ENCODE data around the gene EGFLAM.

EGFLAM gene

GRCh38 chr5:38226091-38226490, 32.3 kb upstream of the EGFLAM start:
- no peak for DNase-seq
- Histone ChIP-seq H3K4me3 (ENCODE audit: low read depth, low read length) (no peak overlapping the region), H3K4me1 (no peaks in the 10 kb centered on the region; the same call in 1 of the 2 replicates), H3K9me3 (no peaks in the 10 kb centered on the region), H3K36me3 (no peaks in the 10 kb centered on the region), H3K27me3 (no peaks in the 10 kb centered on the region)
- no peak for TF ChIP-seq CTCF (IDR thresholded peaks at IDR 0.05; ENCODE audit: low read depth, low read length)

DNA sequence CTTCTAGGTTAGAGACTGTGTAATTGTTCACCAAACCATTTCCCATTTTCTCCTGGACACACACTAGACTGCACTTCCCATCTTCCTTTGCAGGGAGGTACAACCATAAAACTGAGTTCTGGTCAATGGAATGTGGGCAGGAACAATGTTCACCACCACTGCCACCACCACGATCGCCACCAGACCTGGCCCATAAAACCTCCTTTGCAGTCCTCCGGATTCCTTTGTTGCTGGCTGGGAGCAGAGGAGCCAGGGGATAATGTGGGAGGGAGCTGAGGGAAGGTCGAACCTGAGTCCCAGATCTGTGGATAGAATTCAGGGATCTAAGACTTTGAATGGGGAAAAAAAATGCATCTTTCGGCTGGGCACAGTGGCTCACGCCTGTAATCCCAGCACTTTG, 29.4 kb upstream of the EGFLAM start:
- H3K27me3 ChIP-seq, result no peaks in the 10 kb centered on the region
- no peak for DNase-seq
- H3K9me3 ChIP-seq, result no peaks in the 10 kb centered on the region
- TF ChIP-seq CTCF (IDR thresholded peaks at IDR 0.05; ENCODE audit: low read depth, low read length), result no peak
- H3K4me1 ChIP-seq, result no peaks in the 10 kb centered on the region; the same call in 1 of the 2 replicates
- H3K36me3 ChIP-seq, result no peaks in the 10 kb centered on the region
- no peak overlapping the region for H3K4me3 ChIP-seq (ENCODE audit: low read depth, low read length)

DNA sequence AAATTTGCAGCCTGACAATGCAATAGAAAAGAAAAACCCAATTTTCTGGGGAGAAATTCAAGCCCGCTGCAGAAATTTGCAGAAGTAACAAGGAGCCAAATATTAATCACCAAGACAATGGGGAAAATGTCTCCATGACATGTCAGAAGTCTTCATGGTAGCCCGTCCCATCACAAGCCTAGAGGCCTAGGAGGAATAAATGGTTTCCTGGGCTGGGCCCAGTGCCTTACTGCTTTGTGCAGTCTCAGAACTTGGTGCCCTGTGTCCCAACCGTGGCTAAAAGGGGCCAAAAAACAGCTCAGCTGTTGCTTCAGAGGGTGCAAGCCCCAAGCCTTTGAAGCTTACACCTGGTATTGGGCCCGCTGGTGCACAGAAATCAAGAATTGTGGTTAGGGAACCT, 23.6 kb upstream of the EGFLAM start:
- Histone ChIP-seq H3K4me1 (no peaks in the 10 kb centered on the region), H3K36me3 (no peaks in the 10 kb centered on the region), H3K9me3 (no peaks in the 10 kb centered on the region), H3K27me3 (no peaks in the 10 kb centered on the region), H3K4me3 (ENCODE audit: low read depth, low read length) (no peak overlapping the region)
- TF ChIP-seq CTCF (IDR thresholded peaks at IDR 0.05; ENCODE audit: low read depth, low read length), result no peak
- no peak for DNase-seq

DNA sequence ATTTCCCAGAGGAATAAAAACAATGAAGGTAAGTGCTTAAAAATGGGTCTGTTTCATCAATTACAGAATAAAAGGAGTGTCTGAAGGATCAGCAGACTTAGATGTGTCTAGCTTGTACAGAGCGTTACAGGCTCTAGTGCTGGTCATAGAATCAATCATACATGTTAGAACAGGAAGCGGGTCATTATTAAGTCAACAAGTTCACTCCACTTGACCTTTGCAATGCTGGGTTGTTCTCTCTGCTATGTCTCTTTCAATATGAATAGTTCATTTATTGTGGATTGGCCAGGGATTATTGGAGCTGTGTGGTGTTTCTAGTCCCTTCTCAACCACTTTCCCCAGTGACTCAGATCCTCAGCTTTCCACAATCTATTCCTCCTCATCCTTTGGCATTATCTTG, 20.7 kb upstream of the EGFLAM start:
- TF ChIP-seq CTCF (IDR thresholded peaks at IDR 0.05; ENCODE audit: low read depth, low read length), result no peak
- DNase-seq, result no peak
- no peak overlapping the region for H3K4me3 ChIP-seq (ENCODE audit: low read depth, low read length)

DNA sequence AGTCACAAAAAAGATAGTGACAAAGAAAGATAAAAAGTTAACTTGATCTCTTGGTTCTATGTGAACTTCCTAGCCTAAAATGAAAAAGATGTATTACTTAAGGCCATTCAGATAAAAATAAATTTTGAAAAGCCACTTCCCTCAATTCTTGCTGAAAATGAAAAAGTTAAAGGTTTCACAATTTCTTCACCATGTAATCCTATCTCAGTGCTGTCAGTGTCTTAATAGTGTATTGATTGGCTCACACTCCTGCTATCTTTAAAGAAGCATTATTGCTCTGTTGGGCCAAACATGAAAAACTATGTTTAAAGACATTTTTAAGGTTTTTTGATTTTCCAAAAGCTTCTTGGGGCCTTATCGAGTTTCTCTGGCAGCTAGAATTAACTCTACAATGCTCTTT, 18.1 kb upstream of the EGFLAM start:
- Histone ChIP-seq H3K9me3 (no peaks in the 10 kb centered on the region), H3K4me3 (ENCODE audit: low read depth, low read length) (no peak overlapping the region), H3K4me1 (no peaks in the 10 kb centered on the region), H3K27me3 (no peaks in the 10 kb centered on the region), H3K36me3 (no peaks in the 10 kb centered on the region)
- DNase-seq, result no peak
- TF ChIP-seq CTCF (IDR thresholded peaks at IDR 0.05; ENCODE audit: low read depth, low read length), result no peak

More for the DNA sequence above, 20.7 kb upstream of the EGFLAM start:
- H3K9me3 ChIP-seq, result no peaks in the 10 kb centered on the region
- no peaks in the 10 kb centered on the region for H3K4me1 ChIP-seq
- H3K27me3 ChIP-seq, result no peaks in the 10 kb centered on the region
- H3K36me3 ChIP-seq, result no peaks in the 10 kb centered on the region

DNA sequence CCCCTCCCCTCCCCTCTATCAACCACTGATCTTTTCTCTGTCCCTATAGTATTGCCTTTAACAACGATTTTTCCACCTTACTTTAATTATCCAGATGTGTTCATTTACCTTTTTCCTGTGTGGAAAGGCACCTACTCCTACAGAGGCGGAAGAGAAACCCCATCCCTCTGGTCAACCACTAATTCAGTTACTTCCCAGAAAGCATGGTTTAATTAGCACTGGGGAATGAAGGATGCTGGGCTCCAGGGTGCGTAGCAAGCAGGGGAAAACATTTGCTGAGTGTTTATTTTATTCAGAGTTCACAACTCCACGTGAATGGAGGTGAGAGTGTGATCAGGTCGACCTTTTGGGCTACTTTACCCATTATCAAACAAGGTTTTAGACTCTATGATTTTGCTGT, 16.7 kb upstream of the EGFLAM start:
- DNase-seq, result no peak
- Histone ChIP-seq H3K9me3 (no peaks in the 10 kb centered on the region), H3K27me3 (no peaks in the 10 kb centered on the region), H3K36me3 (no peaks in the 10 kb centered on the region), H3K4me1 (no peaks in the 10 kb centered on the region), H3K4me3 (ENCODE audit: low read depth, low read length) (no peak overlapping the region)
- TF ChIP-seq CTCF (IDR thresholded peaks at IDR 0.05; ENCODE audit: low read depth, low read length), result no peak
